Measurements from ENCODE around the gene SULT4A1. TPM values are rescaled to one million over a fixed set of nuclear protein-coding genes. Genes with fewer than 3 reads are reported as not detected.

The SULT4A1 gene
- total RNA-seq, 1 experiment from 2014 or later = 15.0 TPM

DNA sequence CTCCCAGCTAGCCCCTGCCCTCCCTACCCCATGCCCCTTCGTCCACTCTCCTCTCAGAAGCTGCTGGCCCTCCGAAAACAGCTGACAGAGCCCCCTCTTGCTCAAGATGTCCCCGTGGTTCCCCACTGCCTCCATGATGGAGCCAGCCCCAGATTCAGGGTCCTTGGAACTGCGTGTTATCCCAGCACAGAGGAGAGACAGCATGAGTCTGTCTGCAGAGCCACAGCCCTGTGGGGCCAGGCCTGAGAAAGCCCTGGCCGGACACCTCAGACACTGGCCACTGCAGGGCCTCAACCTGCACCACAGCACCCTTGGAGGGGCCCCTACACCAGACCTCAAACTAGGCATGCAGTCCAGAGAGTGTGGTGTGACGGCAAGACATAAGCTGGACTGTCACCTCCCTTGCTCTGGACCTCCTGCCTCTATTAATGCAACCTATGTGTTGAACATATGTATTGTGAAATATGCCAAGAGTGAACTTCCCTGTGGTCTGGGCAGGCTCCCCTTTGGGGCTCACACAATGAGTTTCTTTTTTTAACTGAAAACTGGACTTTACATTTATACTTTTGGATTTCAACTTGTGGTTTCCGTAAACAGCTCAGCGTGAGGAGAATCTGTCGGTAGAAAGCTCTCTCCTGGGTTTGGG lies 19.9 kb upstream of the SULT4A1 start:
- Histone ChIP-seq H3K27me3 (ENCODE audit: insufficient read depth, low read length) (no peaks in the 10 kb centered on the region), H3T11ph (ENCODE audit: low read length) (no peak overlapping the region), H3K56ac (ENCODE audit: insufficient read length, low read depth, low read length) (no peak overlapping the region), H3K18ac (ENCODE audit: insufficient read length, low read depth, low read length) (no peak overlapping the region), H3K14ac (ENCODE audit: insufficient read depth, low read length) (no peak overlapping the region), H2BK5ac (ENCODE audit: insufficient read length, low read length) (no peak overlapping the region), H3K9ac (ENCODE audit: extremely low read depth, insufficient read length, low read length) (no peak overlapping the region), H3K23me2 (ENCODE audit: insufficient read length, low read depth, low read length, poor library complexity, severe bottlenecking) (no peaks in the 10 kb centered on the region), H3K23ac (ENCODE audit: insufficient read length, low read depth, low read length) (no peak overlapping the region), H4K91ac (ENCODE audit: insufficient read length, low read depth, low read length) (no peak overlapping the region), H3K27ac (ENCODE audit: insufficient read length, low read depth, low read length) (no peak overlapping the region), H3K4me2 (ENCODE audit: insufficient read depth, insufficient read length, low read length) (no peak overlapping the region), H2BK12ac (ENCODE audit: insufficient read length, low read depth, low read length) (no peak overlapping the region), H2AFZ (ENCODE audit: low read length) (no peak overlapping the region), H4K5ac (ENCODE audit: insufficient read length, low read depth, low read length) (no peak overlapping the region), H2AK5ac (ENCODE audit: insufficient read length, low read length) (no peak overlapping the region), H3K4me1 (ENCODE audit: insufficient read depth, low read length) (no peaks in the 10 kb centered on the region), H4K20me1 (ENCODE audit: control insufficient read depth, insufficient read depth, insufficient read length) (no peaks in the 10 kb centered on the region), H3K79me1 (ENCODE audit: insufficient read depth, low read depth, low read length, poor library complexity, severe bottlenecking) (no peaks in the 10 kb centered on the region), H4K8ac (replicated peaks; ENCODE audit: insufficient read length, low read depth, low read length) (no peak overlapping the region), H3K79me2 (ENCODE audit: insufficient read depth, low read length) (no peaks in the 10 kb centered on the region), H2BK20ac (ENCODE audit: low read depth, low read length, poor library complexity, severe bottlenecking) (no peak overlapping the region), H3K4ac (ENCODE audit: low read depth, low read length) (no peak overlapping the region), H3K9me3 (ENCODE audit: control insufficient read depth, low read depth, low read length) (no peaks in the 10 kb centered on the region), H2BK120ac (ENCODE audit: low read depth, low read length, poor library complexity, severe bottlenecking) (no peak overlapping the region), H2BK15ac (ENCODE audit: low read depth, low read length) (no peak overlapping the region)
- Mint-ChIP-seq H3K9me3 (no peaks in the 10 kb centered on the region), H3K27ac (no peak overlapping the region), H3K4me1 (peaks cover 7 to 13% of the 10 kb centered on the region in 2 experiments), H3K36me3 (ENCODE audit: insufficient read depth in 1 of 3, low read depth in 3 of 3) (peaks cover 2 to 8% (median 4%) of the 10 kb centered on the region in 3 experiments; a peak in 4 of 7 replicates), H3K27me3 (ENCODE audit: low read depth) (peaks cover 3% of the 10 kb centered on the region), H3K4me3 (no peak overlapping the region)
- WGBS (ENCODE audit: extremely low coverage, insufficient read length, low lambda C conversion rate) = no CpG with 5 or more reads among the region's 9 CpGs
- peak; percentile 6 for DNase-seq
- TF ChIP-seq, protein P1, sequence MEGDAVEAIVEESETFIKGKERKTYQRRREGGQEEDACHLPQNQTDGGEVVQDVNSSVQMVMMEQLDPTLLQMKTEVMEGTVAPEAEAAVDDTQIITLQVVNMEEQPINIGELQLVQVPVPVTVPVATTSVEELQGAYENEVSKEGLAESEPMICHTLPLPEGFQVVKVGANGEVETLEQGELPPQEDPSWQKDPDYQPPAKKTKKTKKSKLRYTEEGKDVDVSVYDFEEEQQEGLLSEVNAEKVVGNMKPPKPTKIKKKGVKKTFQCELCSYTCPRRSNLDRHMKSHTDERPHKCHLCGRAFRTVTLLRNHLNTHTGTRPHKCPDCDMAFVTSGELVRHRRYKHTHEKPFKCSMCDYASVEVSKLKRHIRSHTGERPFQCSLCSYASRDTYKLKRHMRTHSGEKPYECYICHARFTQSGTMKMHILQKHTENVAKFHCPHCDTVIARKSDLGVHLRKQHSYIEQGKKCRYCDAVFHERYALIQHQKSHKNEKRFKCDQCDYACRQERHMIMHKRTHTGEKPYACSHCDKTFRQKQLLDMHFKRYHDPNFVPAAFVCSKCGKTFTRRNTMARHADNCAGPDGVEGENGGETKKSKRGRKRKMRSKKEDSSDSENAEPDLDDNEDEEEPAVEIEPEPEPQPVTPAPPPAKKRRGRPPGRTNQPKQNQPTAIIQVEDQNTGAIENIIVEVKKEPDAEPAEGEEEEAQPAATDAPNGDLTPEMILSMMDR (conservative IDR thresholded peaks at IDR 0.05) = no peak

Data from H9 (cell line).